ENCODE measurements around the gene MTHFR. TPM values are rescaled to one million over a fixed set of nuclear protein-coding genes. Genes with fewer than 3 reads are reported as not detected.
A peak's percentile ranks its signal among the peaks of the same experiment; 100 is the strongest.

MTHFR gene
- total RNA-seq, 1 experiment from 2014 or later, result 18.2 TPM

- no peak overlapping the region for H3K18ac ChIP-seq (ENCODE audit: insufficient read length, low read depth, low read length)
- no peaks in the 10 kb centered on the region for H4K20me1 ChIP-seq (ENCODE audit: control insufficient read depth, insufficient read depth, insufficient read length)
- H2BK5ac ChIP-seq (ENCODE audit: insufficient read length, low read length), result no peak overlapping the region
- no peak for TF ChIP-seq CTCF (conservative IDR thresholded peaks at IDR 0.05)
- no peak overlapping the region for H2BK120ac ChIP-seq (ENCODE audit: low read depth, low read length, poor library complexity, severe bottlenecking)
- peak overlapping the region in 1 of 2 experiments; percentile 5; a peak in 1 of 5 replicates for H3K4me3 Mint-ChIP-seq
- no peak overlapping the region for H2AK5ac ChIP-seq (ENCODE audit: insufficient read length, low read length)
- no peaks in the 10 kb centered on the region for H3K9me3 ChIP-seq (ENCODE audit: control insufficient read depth, low read depth, low read length)
- H3K9ac ChIP-seq (ENCODE audit: extremely low read depth, insufficient read length, low read length), result no peak overlapping the region
- no peaks in the 10 kb centered on the region; the same call in 1 of the 2 replicates for H3K4me1 ChIP-seq (ENCODE audit: insufficient read depth, low read length)
- no peak overlapping the region for H3T11ph ChIP-seq (ENCODE audit: low read length)
- no peaks in the 10 kb centered on the region for H3K27me3 Mint-ChIP-seq (ENCODE audit: low read depth)
- H2BK20ac ChIP-seq (ENCODE audit: low read depth, low read length, poor library complexity, severe bottlenecking), result no peak overlapping the region
- no peak overlapping the region for H3K23ac ChIP-seq (ENCODE audit: insufficient read length, low read depth, low read length)
- H3K36me3 Mint-ChIP-seq (ENCODE audit: insufficient read depth in 1 of 3, low read depth in 3 of 3), result peaks cover 13 to 34% (median 23%) of the 10 kb centered on the region in 3 experiments; a peak in 6 of 7 replicates
- no peaks in the 10 kb centered on the region for H3K27me3 ChIP-seq (ENCODE audit: insufficient read depth, low read length)
- no CpG with 5 or more reads among the region's 21 CpGs for WGBS (ENCODE audit: extremely low coverage, insufficient read length, low lambda C conversion rate)
- no peaks in the 10 kb centered on the region for H3K79me1 ChIP-seq (ENCODE audit: insufficient read depth, low read depth, low read length, poor library complexity, severe bottlenecking)
- H3K14ac ChIP-seq (ENCODE audit: insufficient read depth, low read length), result no peak overlapping the region; the same call in 1 of the 2 replicates
- H2AFZ ChIP-seq (ENCODE audit: low read length), result no peak overlapping the region
- H3K27ac ChIP-seq (ENCODE audit: insufficient read length, low read depth, low read length), result no peak overlapping the region
- no peak overlapping the region for H3K56ac ChIP-seq (ENCODE audit: insufficient read length, low read depth, low read length)
- DNase-seq, result no peak
- no peak overlapping the region for H3K4ac ChIP-seq (ENCODE audit: low read depth, low read length)
- H3K9me3 Mint-ChIP-seq, result no peaks in the 10 kb centered on the region
- H2BK15ac ChIP-seq (ENCODE audit: low read depth, low read length), result no peak overlapping the region
- H3K4me1 Mint-ChIP-seq, result peaks cover 25 to 34% of the 10 kb centered on the region in 2 experiments
- no peaks in the 10 kb centered on the region for H3K79me2 ChIP-seq (ENCODE audit: insufficient read depth, low read length)
- H4K5ac ChIP-seq (ENCODE audit: insufficient read length, low read depth, low read length), result no peak overlapping the region
- peak overlapping the region in 1 of 3 experiments; percentile 15; a peak in 1 of 7 replicates for H3K27ac Mint-ChIP-seq
- H4K8ac ChIP-seq (replicated peaks; ENCODE audit: insufficient read length, low read depth, low read length), result no peak overlapping the region
- H3K23me2 ChIP-seq (ENCODE audit: insufficient read length, low read depth, low read length, poor library complexity, severe bottlenecking), result peaks cover 10% of the 10 kb centered on the region
- H4K91ac ChIP-seq (ENCODE audit: insufficient read length, low read depth, low read length), result no peak overlapping the region
- H2BK12ac ChIP-seq (ENCODE audit: insufficient read length, low read depth, low read length), result no peak overlapping the region
- H3K4me2 ChIP-seq (ENCODE audit: insufficient read depth, insufficient read length, low read length), result no peak overlapping the region
Observed at GRCh38 chr1:11800756-11801433, 4.9 kb downstream of the MTHFR start.
